ENCODE measurements around the gene BARX2.

The BARX2 gene

DNA sequence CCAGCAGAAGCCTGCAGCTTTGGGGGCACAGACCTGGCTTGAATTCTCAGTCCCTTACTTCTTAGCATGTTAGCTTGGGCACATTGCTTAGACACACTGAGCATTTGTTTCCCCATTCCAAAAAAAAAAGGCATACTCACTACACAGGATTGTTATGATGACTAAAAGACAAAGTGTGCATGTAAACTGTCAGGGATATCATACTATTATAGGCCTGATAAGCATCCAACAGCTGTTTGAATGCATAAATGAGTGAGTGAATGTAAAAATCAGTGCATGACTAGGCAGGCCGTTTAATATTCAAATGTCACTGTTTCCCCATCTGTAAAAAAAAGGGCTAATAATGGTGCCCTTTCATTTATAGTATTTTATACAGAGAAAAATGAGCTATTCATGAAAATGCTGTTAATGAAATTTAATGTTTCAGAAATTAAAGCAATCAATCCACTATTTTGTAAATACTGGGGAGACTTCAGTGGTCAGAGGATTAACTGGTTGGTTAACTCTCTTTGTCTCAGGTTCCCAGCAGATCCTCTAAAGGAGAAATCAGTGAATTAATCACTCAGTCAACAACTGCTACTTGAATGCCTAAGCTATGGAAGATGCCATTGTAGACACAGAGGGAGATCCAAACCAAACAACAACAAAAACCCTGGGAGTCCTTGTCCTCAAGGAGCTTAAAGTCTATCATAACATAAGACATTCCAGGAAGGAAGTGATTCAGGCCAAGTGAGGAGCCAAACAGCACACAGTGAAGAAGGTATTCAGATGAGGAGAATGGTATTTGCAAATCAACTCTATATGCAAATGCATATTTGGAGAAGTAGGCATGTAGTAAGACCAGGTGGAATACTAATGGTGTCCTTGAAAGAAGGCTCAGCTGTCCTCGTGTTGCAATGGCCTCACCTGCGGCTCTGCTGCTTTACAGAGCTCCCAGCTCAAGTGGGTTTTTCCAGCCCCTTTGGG lies 26.8 kb downstream of the BARX2 start:
- no peak for DNase-seq

DNA sequence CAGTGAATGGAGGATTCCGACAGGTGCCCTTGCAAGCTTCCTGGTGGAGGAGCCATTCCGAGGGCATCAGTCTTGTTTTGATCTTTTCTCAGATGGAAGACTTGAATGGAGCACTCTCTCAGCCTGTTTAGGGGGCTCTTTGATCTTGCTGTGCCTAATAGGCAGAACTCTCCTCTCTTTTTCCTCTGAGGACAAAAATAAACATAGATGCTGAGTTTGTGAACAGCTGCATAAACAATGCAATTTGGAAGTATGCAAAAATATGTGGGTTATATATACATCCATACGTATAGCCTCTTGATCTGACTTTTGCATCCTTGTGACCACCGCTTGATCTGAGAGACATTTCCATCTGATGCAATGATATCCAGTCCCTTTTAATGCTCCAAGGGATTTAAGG lies 29.1 kb downstream of the BARX2 start:
- no peak for DNase-seq

- no peak for DNase-seq
Observed at GRCh38 chr11:129408865-129409444, 33.3 kb downstream of the BARX2 start.

DNA sequence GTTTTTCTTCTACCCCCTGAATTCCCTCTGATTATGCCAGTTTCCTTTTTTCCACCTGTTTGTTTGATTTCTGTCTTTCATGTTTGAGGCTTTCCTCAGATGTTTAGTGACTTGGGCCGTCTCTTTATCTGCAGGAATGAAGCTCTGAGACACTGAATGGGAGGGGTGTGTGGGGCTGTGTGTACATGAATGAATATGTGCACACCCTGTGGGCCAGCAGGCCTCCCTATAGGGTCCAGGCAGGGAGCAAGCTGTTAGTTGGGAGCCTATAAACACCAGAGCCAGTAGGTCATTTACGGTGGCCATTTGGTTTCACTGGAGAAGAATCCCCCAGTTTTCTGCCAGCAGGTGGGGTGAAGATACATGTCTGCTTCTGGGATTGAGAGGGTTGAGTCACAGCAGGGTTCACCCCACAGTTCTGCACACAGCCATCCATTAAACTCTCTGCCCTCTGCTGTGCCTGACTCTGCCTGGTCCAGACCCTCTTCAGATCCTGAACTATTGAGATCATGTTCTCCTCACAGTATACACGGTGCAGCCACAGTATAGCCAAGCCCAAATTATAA lies 34.8 kb downstream of the BARX2 start:
- DNase-seq: no peak

DNA sequence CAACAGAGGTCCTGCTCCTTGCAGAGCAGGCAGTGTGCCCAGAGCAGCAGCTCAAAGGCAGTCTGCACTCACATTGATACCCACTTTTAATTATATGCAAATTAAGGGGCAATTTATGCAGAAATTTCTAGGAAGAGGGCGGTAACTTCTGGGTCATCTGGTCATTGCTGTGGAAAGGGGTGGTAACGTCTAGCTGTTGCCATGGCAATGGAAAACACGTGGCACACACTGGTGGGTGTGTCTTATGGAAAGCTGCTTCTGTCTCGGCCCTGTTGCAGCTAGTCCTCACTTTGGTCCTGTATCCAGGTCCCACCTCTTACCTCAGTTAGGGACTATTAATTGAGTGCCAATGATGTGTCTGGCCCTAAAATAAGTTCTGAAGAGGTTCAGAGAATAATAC lies 36.8 kb downstream of the BARX2 start:
- DNase-seq: no peak

DNA sequence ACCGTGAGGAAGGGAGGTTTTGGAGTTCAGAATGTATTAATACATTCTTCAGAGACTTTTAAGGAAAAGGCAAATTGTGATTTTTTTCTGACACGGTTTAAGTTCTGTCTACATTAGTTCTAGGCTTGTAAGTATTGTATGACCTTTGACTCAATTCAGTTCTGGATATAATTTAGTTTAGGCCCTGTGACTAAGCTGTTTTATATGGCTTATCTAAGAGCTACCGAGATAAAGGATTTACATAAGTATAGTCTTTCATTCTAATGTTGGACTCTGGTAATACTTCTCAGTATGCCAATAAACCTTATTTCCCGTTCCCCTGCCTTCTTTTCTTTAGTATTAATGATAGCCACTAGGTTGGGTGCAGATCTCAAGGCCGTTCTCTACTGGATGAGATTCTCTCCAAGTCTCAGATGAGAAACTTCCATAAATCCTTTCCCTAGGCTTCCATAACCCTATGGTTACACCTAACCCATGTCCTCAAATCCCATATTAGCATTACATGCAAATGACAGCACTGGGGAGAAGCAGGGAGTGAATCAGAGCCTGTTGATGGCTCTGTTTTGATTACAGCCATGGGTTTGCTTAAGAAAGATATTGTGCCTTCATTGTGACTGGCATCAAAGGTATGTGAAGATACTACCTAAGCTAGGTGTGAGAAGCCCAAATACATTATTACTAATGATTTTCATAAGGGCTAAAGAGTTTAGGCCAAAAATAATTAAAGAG lies 38.7 kb downstream of the BARX2 start:
- DNase-seq: no peak

DNA sequence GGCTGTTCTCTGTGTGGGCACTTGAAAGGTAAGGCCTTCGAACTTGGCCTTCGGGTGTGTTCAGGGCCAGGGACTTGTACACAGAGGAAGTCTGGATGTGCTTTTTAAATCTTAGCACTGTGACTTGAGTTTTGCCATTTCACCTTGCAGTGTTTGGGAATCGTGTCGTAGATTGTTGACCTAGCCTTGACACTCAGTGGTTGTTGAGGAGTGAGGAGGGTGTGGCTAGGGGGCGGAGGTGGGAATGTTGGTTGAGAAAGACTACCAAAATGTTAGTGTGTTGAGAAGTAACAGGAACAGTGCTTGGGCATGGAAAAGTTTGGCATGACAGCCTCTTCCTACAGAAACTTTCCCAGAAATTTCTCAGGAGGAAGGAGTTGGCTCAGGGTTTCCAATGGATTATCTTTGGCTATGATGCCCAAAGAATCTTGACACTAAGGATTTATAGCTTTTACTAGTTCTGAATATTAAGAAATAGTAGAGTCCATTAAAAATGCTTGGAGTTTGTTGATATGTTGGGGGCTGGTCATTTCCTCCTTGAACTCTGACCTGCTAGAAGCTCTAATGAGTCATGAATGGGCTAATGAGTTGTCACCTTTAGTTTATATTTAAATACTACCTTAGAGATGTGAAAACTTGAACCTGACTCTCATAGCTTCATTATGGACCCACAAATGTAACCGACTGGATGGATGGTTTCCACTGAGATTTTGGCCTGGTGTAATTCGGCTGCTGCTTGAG lies 40.6 kb downstream of the BARX2 start:
- no peak for DNase-seq

GRCh38 chr11:129417458-129417857 lies 41.8 kb downstream of the BARX2 start:
- DNase-seq: no peak

- DNase-seq: peak; percentile 41
Observed at GRCh38 chr11:129418039-129418438, 42.4 kb downstream of the BARX2 start.

DNA sequence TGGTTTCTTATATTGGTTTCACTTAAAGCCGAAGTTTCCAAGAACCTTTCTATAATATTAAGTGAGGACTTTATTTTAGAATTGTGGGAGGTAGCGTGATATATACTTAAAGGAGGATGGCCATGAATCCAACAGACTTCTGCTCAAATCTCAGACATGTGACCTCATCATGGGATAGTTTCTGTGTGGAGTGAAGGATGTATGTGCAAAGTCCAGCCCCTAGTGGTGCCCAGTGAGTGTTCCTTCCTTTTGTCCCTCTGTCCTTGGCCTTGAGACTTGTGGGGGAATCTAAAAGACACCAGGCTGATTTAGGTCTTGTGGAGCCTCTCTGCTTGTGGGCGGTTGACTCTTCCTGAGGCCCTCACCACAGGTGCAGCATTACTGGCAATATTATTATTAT lies 43.7 kb downstream of the BARX2 start:
- no peak for DNase-seq

- DNase-seq: no peak
Observed at GRCh38 chr11:129423426-129423825, 47.8 kb downstream of the BARX2 start.

GRCh38 chr11:129425214-129425613 lies 49.6 kb downstream of the BARX2 start:
- no peak for DNase-seq

- DNase-seq: no peak
Observed at GRCh38 chr11:129426038-129426437, 50.4 kb downstream of the BARX2 start.

- DNase-seq: no peak
Observed at GRCh38 chr11:129426776-129427175, 51.1 kb downstream of the BARX2 start.

- no peak for DNase-seq
Observed at GRCh38 chr11:129427376-129427775, 51.7 kb downstream of the BARX2 start.

- DNase-seq: no peak
Observed at GRCh38 chr11:129427816-129428406, 52.3 kb downstream of the BARX2 start.

GRCh38 chr11:129428557-129428956 lies 52.9 kb downstream of the BARX2 start:
- no peak for DNase-seq

DNA sequence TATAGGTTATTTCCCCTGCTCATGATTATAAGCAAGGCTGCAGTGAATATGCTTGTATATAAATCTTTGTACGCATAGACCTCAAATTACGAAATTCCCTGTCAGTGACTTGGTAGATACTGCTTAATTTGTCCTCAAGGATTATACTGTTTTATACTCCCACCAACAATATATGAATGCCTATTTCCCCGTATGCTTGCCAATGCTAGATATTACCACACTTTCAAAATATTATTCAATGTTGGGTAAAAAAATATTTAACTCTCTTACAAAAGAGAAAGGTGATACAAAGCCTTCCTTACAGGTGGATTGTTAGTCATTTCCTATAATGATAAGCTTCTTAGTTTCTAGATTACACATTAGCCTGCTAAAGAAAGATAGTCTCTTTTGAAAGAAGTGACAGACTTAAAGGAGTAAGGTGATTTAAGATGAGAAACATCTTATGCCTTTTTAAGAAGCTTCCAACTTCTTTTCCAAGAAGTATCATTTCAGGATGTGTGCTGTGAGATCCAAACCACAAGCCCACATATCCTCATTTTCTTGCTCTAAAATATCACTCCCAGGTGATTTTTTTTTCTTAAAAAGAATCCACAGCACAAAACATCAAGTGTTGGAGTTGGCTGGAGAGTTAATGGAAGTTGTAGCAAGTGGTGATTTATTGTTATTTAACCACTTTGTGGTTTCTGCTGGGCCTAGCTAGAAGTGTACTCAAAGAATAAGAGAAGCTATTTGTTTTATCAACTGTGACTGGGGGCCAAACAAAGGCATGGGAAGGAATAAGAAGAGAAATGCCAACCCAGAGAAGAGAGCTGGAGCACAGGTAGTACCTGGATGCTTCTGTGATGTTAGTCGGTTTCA lies 59.2 kb downstream of the BARX2 start:
- DNase-seq: no peak

GRCh38 chr11:129435499-129436245 lies 60.0 kb downstream of the BARX2 start:
- DNase-seq: no peak

DNA sequence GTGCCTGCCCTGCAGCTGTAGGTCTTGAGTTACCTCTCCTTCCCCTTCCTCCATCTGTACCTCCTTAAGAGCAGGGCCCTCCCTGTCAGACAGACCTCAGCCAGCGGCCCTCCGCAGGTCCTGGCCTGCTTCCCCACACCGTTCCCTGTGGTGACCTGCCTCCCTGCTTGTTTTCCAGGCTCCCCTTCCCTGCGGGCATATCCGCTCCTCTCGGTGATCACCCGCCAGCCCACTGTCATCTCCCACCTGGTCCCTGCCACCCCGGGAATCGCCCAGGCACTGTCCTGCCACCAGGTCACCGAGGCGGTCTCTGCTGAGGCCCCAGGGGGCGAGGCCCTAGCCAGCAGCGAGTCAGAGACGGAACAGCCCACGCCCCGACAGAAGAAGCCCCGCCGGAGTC lies 60.9 kb downstream of the BARX2 start:
- no peak for DNase-seq

All from activated CD4-positive, alpha-beta T cell treated with anti-CD3 and anti-CD28 coated beads, Interleukin-2, amount 50 U/mL, for 16 hours (primary cell).